Gastrocnemius medialis (tissue), 4 donors: ENCODE results near the gene C4BPA. TPM values are rescaled to one million over a fixed set of nuclear protein-coding genes. Genes with fewer than 3 reads are reported as not detected.

Source experiments
- ATAC-seq, 2 donors: fragments of 150-250 bp; one replicate each; pipeline ENCODE4 v1.9.1; 2016
- DNase-seq, 2 donors: peaks; one replicate each; pipeline ENCODE4 v3.0.0-alpha.2; 2019
- H3K27ac ChIP-seq, 4 donors: fragments of 200-600 bp; sonication (generic); 1 replicate in 1 of 4; 2 replicates in 3 of 4; pipeline ENCODE4 v1.5.1; 2016 to 2018; ENCODE audit warnings: mild to moderate bottlenecking in 2 of 4, moderate library complexity in 1 of 4
- H3K27me3 ChIP-seq, 3 donors: fragments of 200-600 bp; sonication (generic) in 2 of 3; 1 replicate in 1 of 3; 2 replicates in 2 of 3; pipeline versions ENCODE4 v1.5.1 to v1.6.0; 2016 to 2019; ENCODE audit warnings: mild to moderate bottlenecking in 1 of 3, moderate library complexity in 1 of 3
- H3K36me3 ChIP-seq, 2 donors: fragments of 200-600 bp; sonication (generic) in 1 of 2; one replicate each; pipeline ENCODE4 v1.5.1; 2017 to 2018
- H3K4me1 ChIP-seq, 2 donors: fragments of 200-600 bp; sonication (generic) in 1 of 2; one replicate each; pipeline ENCODE4 v1.5.1; 2016 to 2017; ENCODE audit warnings: mild to moderate bottlenecking in 2 of 2
- H3K4me3 ChIP-seq, 4 donors: fragments of 200-600 bp; sonication (generic) in 3 of 4; 1 replicate in 1 of 4; 2 replicates in 3 of 4; pipeline ENCODE4 v1.5.1; 2016 to 2019; ENCODE audit warnings: mild to moderate bottlenecking in 2 of 4
- H3K9me3 ChIP-seq, 3 donors: fragments of 200-600 bp; sonication (generic) in 2 of 3; 1 replicate in 1 of 3; 2 replicates in 2 of 3; pipeline ENCODE4 v1.5.1; 2016 to 2019
- POLR2A ChIP-seq, 2 donors: fragments of 450-650 bp; IDR thresholded peaks; one replicate each; pipeline ENCODE4 v1.6.1; 2017; ENCODE audit warnings: antibody characterized with exemption in 2 of 2, mild to moderate bottlenecking in 2 of 2, moderate library complexity in 2 of 2
- in situ Hi-C, 4 donors: fragments of 200-750 bp; cut with MboI; loops; one replicate each; pipeline versions ENCODE4 v1.15.0 to v1.8.0; 2017; ENCODE audit warnings: low sequenced_read_pairs in 4 of 4
- intact Hi-C: fragments of 100-400 bp; cut with DNase I; formaldehyde crosslinking; loops from one replicate; pipeline ENCODE4 v1.15.1; 2023; ENCODE audit warnings: low total_unique reads
- total RNA-seq, 4 donors: library from RNA; depleted of rRNA; stranded (reverse); fragments of >200 nt; gene quantifications; one replicate each; pipeline versions ENCODE4 v1.1.0 to v1.2.3, GENCODE V29; 2016
- TF ChIP-seq, protein P1 (sequence below), 5 experiments: fragments of 450-650 bp in 3 of 5; fragments of 200-600 bp in 2 of 5; sonication (generic) in 2 of 5; IDR thresholded peaks in 4 of 5; conservative IDR thresholded peaks in 1 of 5; 1 replicate in 4 of 5; 2 replicates in 1 of 5; pipeline ENCODE4 v1.5.1; 2016 to 2019; ENCODE audit warnings: antibody characterized with exemption in 5 of 5, mild to moderate bottlenecking in 3 of 5, moderate library complexity in 3 of 5

The C4BPA gene
- total RNA-seq, 4 donors from 2014 or later = 0.81 to 2.8 TPM; not detected in 2

DNA sequence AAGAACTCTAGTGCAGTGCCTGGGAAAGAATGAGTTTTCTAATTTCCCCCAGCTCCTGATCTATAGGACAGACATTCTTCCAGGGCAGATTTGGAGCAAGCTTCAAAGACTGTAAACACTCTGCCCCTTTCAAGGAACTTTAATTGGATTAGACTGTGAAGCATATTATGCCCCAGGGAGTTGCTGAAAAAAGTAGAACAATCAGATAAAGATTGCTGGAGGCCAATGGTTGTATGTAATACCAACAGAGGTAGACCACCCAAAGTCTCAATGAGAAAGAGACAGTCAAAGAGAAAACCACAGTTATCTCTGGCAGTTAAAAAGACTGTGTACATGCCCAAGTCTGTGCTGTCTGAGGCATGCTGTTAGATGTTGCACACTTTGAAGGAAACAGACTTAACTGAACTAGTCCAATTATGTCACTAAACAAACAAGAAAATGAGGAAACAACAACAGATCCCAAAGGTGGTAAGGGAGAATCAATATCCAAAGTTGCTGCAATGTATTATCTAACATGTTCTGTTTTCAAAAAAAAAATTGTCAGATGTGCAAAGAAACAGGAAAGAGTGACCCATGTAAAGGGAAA is 24.4 kb downstream of the C4BPA start:
- Histone ChIP-seq H3K36me3 (no peaks in the 10 kb centered on the region), H3K4me1 (no peaks in the 10 kb centered on the region), H3K27ac (no peak overlapping the region), H3K9me3 (peaks cover 0 to 7% (median 0%) of the 10 kb centered on the region in 3 donors), H3K27me3 (no peaks in the 10 kb centered on the region), H3K4me3 (no peak overlapping the region)
- in situ Hi-C loops (no loop called here), intact Hi-C loops (no loop called here)
- DNase-seq (no peak), ATAC-seq (no peak)
- no peak for TF ChIP-seq POLR2A (IDR thresholded peaks at IDR 0.05)

DNA sequence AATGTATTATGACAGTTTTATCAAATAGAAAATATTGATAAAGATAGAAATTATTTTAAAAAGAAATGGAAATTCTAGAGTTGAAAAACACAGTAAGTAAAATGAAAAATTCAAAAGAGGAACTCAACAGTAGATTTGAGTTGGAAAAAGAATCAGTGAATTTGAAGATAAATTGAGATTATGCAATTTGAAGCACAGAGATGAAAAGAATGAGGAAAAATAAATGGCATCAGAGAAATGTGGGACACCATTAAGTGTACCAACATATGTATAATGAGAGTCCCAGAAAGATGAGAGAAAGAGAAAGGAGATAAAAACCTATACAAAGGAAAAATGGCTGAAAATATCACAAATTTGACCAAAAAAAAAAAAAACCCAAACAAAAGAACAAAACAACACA is 25.0 kb downstream of the C4BPA start:
- intact Hi-C loops (no loop called here), in situ Hi-C loops (no loop called here)
- no peak for ATAC-seq
- Histone ChIP-seq H3K27ac (no peak overlapping the region), H3K36me3 (no peaks in the 10 kb centered on the region), H3K9me3 (peaks cover 0 to 7% (median 0%) of the 10 kb centered on the region in 3 donors), H3K4me3 (no peak overlapping the region), H3K27me3 (no peaks in the 10 kb centered on the region), H3K4me1 (no peaks in the 10 kb centered on the region)
- DNase-seq = no peak
- TF ChIP-seq POLR2A (IDR thresholded peaks at IDR 0.05) = no peak
- TF ChIP-seq, protein P1, sequence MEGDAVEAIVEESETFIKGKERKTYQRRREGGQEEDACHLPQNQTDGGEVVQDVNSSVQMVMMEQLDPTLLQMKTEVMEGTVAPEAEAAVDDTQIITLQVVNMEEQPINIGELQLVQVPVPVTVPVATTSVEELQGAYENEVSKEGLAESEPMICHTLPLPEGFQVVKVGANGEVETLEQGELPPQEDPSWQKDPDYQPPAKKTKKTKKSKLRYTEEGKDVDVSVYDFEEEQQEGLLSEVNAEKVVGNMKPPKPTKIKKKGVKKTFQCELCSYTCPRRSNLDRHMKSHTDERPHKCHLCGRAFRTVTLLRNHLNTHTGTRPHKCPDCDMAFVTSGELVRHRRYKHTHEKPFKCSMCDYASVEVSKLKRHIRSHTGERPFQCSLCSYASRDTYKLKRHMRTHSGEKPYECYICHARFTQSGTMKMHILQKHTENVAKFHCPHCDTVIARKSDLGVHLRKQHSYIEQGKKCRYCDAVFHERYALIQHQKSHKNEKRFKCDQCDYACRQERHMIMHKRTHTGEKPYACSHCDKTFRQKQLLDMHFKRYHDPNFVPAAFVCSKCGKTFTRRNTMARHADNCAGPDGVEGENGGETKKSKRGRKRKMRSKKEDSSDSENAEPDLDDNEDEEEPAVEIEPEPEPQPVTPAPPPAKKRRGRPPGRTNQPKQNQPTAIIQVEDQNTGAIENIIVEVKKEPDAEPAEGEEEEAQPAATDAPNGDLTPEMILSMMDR (IDR thresholded peaks at IDR 0.05 in 4 of 5, conservative IDR thresholded peaks at IDR 0.05 in 1 of 5) = no peak

DNA sequence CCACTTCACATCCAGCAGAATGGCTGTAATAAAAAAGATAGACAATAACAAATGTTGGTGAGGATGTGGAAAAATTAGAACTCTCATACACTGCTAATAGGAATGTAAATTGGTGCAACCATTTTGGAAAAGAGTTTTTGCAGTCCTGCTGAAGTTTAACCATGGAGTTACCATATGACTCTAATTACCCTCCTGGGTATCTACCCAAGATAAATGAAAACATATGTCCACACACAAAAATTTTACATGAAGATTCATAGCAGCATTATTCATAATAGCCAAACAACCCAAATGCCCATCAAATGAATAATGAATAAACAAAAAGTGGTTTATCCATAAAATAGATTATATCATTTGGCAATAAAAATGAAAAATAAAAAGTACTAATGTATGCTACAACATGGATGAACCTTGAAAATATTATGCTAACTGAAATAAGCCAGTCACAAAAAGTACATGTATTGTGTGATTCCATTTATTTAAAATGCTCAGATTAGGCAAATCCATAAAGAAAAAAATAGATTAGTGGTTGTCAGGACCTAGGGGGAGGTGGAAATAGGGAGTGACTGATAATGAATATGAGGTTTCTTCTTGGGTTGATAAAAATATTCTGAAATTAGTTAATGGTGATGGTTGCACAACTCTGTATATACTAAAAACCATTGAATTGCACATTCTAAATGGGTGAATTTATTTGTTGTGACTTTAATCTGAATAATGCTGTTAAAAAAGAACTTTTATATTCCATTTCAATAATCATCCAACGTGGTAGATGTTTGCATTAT is 26.4 kb downstream of the C4BPA start:
- in situ Hi-C loops = no loop called here
- intact Hi-C loops = no loop called here
- peaks cover 0 to 7% (median 0%) of the 10 kb centered on the region in 3 donors for H3K9me3 ChIP-seq

DNA sequence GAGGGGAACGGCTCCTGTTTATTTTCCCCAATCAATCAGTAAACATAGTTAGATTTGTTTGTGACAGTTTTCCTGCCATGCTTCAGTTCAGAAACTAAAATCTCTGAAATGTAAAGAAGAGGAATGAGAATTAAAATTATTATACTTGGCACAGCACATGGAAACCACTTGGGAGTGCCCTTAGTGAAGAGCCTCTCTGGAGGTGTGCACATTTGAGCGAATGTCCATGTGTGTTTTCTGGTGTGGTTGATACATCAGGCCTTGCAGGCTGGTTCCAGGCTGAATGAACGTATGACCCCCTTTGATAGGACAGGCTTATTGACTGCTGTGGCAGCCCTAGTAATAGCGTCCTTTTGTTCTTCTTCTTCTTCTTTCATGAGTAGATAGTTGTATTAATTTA is 27.1 kb downstream of the C4BPA start:
- Histone ChIP-seq H3K9me3 (peaks cover 0 to 7% (median 0%) of the 10 kb centered on the region in 3 donors), H3K36me3 (no peaks in the 10 kb centered on the region), H3K4me3 (no peak overlapping the region), H3K27ac (no peak overlapping the region), H3K27me3 (no peaks in the 10 kb centered on the region), H3K4me1 (no peaks in the 10 kb centered on the region)
- intact Hi-C loops (no loop called here), in situ Hi-C loops (no loop called here)
- no peak for TF ChIP-seq POLR2A (IDR thresholded peaks at IDR 0.05)
- TF ChIP-seq, protein P1 (IDR thresholded peaks at IDR 0.05 in 4 of 5, conservative IDR thresholded peaks at IDR 0.05 in 1 of 5) = no peak
- ATAC-seq (no peak), DNase-seq (no peak)

More for the DNA sequence above, 26.4 kb downstream of the C4BPA start:
- ATAC-seq = no peak
- H3K4me1 ChIP-seq = no peaks in the 10 kb centered on the region
- H3K27ac ChIP-seq = no peak overlapping the region
- DNase-seq = no peak
- H3K4me3 ChIP-seq = no peak overlapping the region
- no peaks in the 10 kb centered on the region for H3K27me3 ChIP-seq
- no peaks in the 10 kb centered on the region for H3K36me3 ChIP-seq
- TF ChIP-seq POLR2A (IDR thresholded peaks at IDR 0.05) = no peak
- TF ChIP-seq, protein P1 (IDR thresholded peaks at IDR 0.05 in 4 of 5, conservative IDR thresholded peaks at IDR 0.05 in 1 of 5) = no peak

DNA sequence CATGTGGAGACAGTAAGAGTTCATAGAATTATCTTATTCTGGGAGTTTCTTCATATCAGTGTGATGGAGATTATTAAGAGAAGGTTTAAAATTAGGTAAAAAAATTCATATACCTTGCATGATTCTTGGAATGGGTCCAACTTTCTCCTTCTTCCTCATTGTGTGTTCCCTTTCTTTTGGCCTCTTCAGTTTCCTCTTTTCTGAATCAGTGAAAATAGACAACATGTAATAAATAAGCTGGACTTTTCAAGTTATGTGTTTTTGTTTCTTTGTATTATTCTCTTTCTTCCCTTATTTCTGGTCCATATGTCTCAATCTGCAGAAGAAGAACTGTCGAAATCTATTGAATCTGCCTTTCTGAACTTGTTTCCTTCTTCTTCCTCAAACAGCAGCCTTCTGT is 30.5 kb downstream of the C4BPA start:
- H3K4me3 ChIP-seq = no peak overlapping the region
- TF ChIP-seq, protein P1 (IDR thresholded peaks at IDR 0.05 in 4 of 5, conservative IDR thresholded peaks at IDR 0.05 in 1 of 5) = no peak
- TF ChIP-seq POLR2A (IDR thresholded peaks at IDR 0.05) = no peak
- H3K36me3 ChIP-seq = no peaks in the 10 kb centered on the region
- no peak overlapping the region for H3K27ac ChIP-seq
- no peaks in the 10 kb centered on the region for H3K4me1 ChIP-seq
- in situ Hi-C loops (no loop called here), intact Hi-C loops (no loop called here)
- DNase-seq (no peak), ATAC-seq (no peak)
- H3K27me3 ChIP-seq = no peaks in the 10 kb centered on the region
- H3K9me3 ChIP-seq = peaks cover 0 to 3% (median 0%) of the 10 kb centered on the region in 3 donors
